A549 (cell line): ENCODE results near the gene DMPK. TPM values are rescaled to one million over a fixed set of nuclear protein-coding genes. Genes with fewer than 3 reads are reported as not detected.

Experiments
- ATAC-seq, 2 experiments: fragments of 200-7000 bp in 1 of 2; fragments of >200 bp in 1 of 2; cut with Nextera tagmentation in 1 of 2; cut with Tn5 transposase in 1 of 2; 3 replicates each; pipeline versions ENCODE4 v1.8.0 to v1.9.1; 2018 to 2020; ENCODE audit warnings: mild to moderate bottlenecking in 1 of 2, moderate library complexity in 1 of 2
- CTCF ChIA-PET: fragments of 300-600 bp; sonication (Branson Sonifier 250); formaldehyde crosslinking; extraction: SDS; loops from one replicate; lab custom pipeline; 2021; ENCODE audit warnings: antibody characterized with exemption, inconsistent platforms; lab: Yijun Ruan, JAX
- POLR2A ChIA-PET: fragments of 350-600 bp; formaldehyde crosslinking; extraction: SDS; loops from one replicate; lab custom pipeline; 2021; ENCODE audit warnings: antibody characterized with exemption, inconsistent platforms; lab: Yijun Ruan, JAX
- DNase-seq, 2 experiments: peaks; one replicate each; pipeline versions ENCODE4 v3.0.0 to v3.0.0-alpha.2; 2011 to 2016; ENCODE audit warnings: low read depth in 1 of 2, low spot score in 1 of 2
- FAIRE-seq: peaks from 2 replicates; lab custom pipeline; 2011; peaks lifted over from hg19 to GRCh38; lab: Jason Lieb, UNC
- H3K27ac ChIP-seq, 2 experiments: fragments of >200 bp; sonication (Bioruptor Twin); formaldehyde crosslinking; 3 replicates each; pipeline ENCODE4 v1.5.1; 2016 to 2017
- H3K4me1 ChIP-seq: fragments of >200 bp; sonication (Bioruptor Twin); formaldehyde crosslinking; 3 replicates; pipeline ENCODE4 v1.6.1; 2016
- H3K4me2 ChIP-seq: fragments of >200 bp; sonication (Bioruptor Twin); formaldehyde crosslinking; 3 replicates; pipeline ENCODE4 v1.6.1; 2016
- H3K4me3 ChIP-seq: fragments of >200 bp; sonication (Bioruptor Twin); formaldehyde crosslinking; 3 replicates; pipeline ENCODE4 v1.5.1; 2016
- H3K9me3 ChIP-seq: fragments of >200 bp; sonication (Bioruptor Twin); formaldehyde crosslinking; 3 replicates; pipeline ENCODE4 v1.6.1; 2016
- BCL3 ChIP-seq: fragments of >200 bp; sonication (Bioruptor Twin); formaldehyde crosslinking; IDR thresholded peaks from 3 replicates; pipeline ENCODE4 v1.6.1; 2016
- BHLHE40 ChIP-seq: IDR thresholded peaks from 2 replicates; pipeline ENCODE4 v1.6.1; 2012; ENCODE audit warnings: low read depth, low read length, inconsistent platforms
- CBX2 ChIP-seq: fragments of 200-600 bp; sonication (generic); IDR thresholded peaks from 2 replicates; pipeline ENCODE4 v1.6.1; 2016; ENCODE audit warnings: low read depth, mild to moderate bottlenecking, borderline replicate concordance
- CHD2 ChIP-seq: fragments of 150-350 bp; IDR thresholded peaks from 2 replicates; pipeline ENCODE4 v1.6.1; 2014; ENCODE audit warnings: low read length; ENCODE audit not compliant: partially characterized antibody
- CHD4 ChIP-seq: fragments of 200-600 bp; sonication (generic); IDR thresholded peaks from 2 replicates; pipeline ENCODE4 v1.6.1; 2016; ENCODE audit warnings: antibody characterized with exemption, mild to moderate bottlenecking, borderline replicate concordance
- ELK1 ChIP-seq: fragments of 150-350 bp; IDR thresholded peaks from 2 replicates; pipeline ENCODE4 v1.6.1; 2014; ENCODE audit warnings: low read depth, mild to moderate bottlenecking, low read length
- EP300 ChIP-seq, 2 experiments: fragments of >200 bp; sonication (Bioruptor Twin); formaldehyde crosslinking; IDR thresholded peaks; 2 replicates in 1 of 2; 3 replicates in 1 of 2; pipeline ENCODE4 v1.6.1; 2016 to 2017
- FOXS1 ChIP-seq: fragments of 250-450 bp; sonication (Bioruptor Pico); IDR thresholded peaks from 2 replicates; pipeline ENCODE4 v1.5.0; 2020; ENCODE audit warnings: mild to moderate bottlenecking, moderate library complexity
- HDAC2 ChIP-seq: fragments of 200-600 bp; sonication (generic); IDR thresholded peaks from 2 replicates; pipeline ENCODE4 v1.6.1; 2016
- HES2 ChIP-seq: fragments of >200 bp; sonication (Bioruptor Twin); formaldehyde crosslinking; IDR thresholded peaks from 2 replicates; pipeline ENCODE4 v1.6.1; 2016
- HMGXB4 ChIP-seq: fragments of 250-450 bp; sonication (Bioruptor Pico); IDR thresholded peaks from 2 replicates; pipeline ENCODE4 v1.5.0; 2021; ENCODE audit warnings: mild to moderate bottlenecking, moderate library complexity, borderline replicate concordance
- HOXA7 ChIP-seq: fragments of 250-450 bp; sonication (Bioruptor Pico); IDR thresholded peaks from 2 replicates; pipeline ENCODE4 v1.5.0; 2020; ENCODE audit warnings: mild to moderate bottlenecking, moderate library complexity
- HOXB5 ChIP-seq: fragments of 250-450 bp; sonication (Bioruptor Pico); IDR thresholded peaks from 2 replicates; pipeline ENCODE4 v1.5.0; 2020; ENCODE audit warnings: mild to moderate bottlenecking, moderate library complexity
- JUN ChIP-seq, 2 experiments: fragments of >200 bp; sonication (Bioruptor Twin); formaldehyde crosslinking; IDR thresholded peaks; 2 replicates in 1 of 2; 3 replicates in 1 of 2; pipeline ENCODE4 v1.6.1; 2016 to 2017
- JUNB ChIP-seq: fragments of >200 bp; sonication (Bioruptor Twin); formaldehyde crosslinking; IDR thresholded peaks from 2 replicates; pipeline ENCODE4 v1.6.1; 2016
- KDM5A ChIP-seq: fragments of 200-600 bp; sonication (generic); IDR thresholded peaks from 2 replicates; pipeline ENCODE4 v1.6.1; 2016; ENCODE audit warnings: antibody characterized with exemption, mild to moderate bottlenecking
- MAFK ChIP-seq: fragments of 450-650 bp; IDR thresholded peaks from 2 replicates; pipeline ENCODE4 v1.6.1; 2014; ENCODE audit not compliant: partially characterized antibody
- MAZ ChIP-seq: fragments of 150-350 bp; IDR thresholded peaks from 2 replicates; pipeline ENCODE4 v1.6.1; 2014; ENCODE audit warnings: antibody characterized with exemption, low read depth, low read length, borderline replicate concordance
- NFE2L2 ChIP-seq: fragments of 150-350 bp; conservative IDR thresholded peaks from 2 replicates; pipeline ENCODE4 v1.6.1; 2014; ENCODE audit warnings: low read length
- NPAS2 ChIP-seq: fragments of 250-450 bp; sonication (Bioruptor Pico); IDR thresholded peaks from 2 replicates; pipeline ENCODE4 v1.8.0; 2022; ENCODE audit warnings: mild to moderate bottlenecking, moderate library complexity, borderline replicate concordance
- NR3C1 ChIP-seq: fragments of >200 bp; sonication (Bioruptor Twin); formaldehyde crosslinking; IDR thresholded peaks from 3 replicates; pipeline ENCODE4 v1.6.1; 2017
- PHF8 ChIP-seq: fragments of 200-600 bp; sonication (generic); IDR thresholded peaks from 2 replicates; pipeline ENCODE4 v1.6.1; 2016; ENCODE audit warnings: low read depth, mild to moderate bottlenecking, antibody characterized with exemption, moderate library complexity, borderline replicate concordance
- POLR2A ChIP-seq: IDR thresholded peaks from 2 replicates; pipeline ENCODE4 v1.6.1; 2012; ENCODE audit warnings: mild to moderate bottlenecking, low read length
- POLR2AphosphoS2 ChIP-seq: conservative IDR thresholded peaks from 2 replicates; pipeline ENCODE4 v1.6.1; 2012; ENCODE audit warnings: low read length, improper control_type of control experiment, inconsistent platforms
- RAD21 ChIP-seq, 2 experiments: fragments of >200 bp in 1 of 2; sonication (Bioruptor Twin) in 1 of 2; formaldehyde crosslinking in 1 of 2; IDR thresholded peaks in 1 of 2; conservative IDR thresholded peaks in 1 of 2; 2 replicates in 1 of 2; 3 replicates in 1 of 2; pipeline ENCODE4 v1.6.1; 2012 to 2018; ENCODE audit warnings: inconsistent platforms in 1 of 2
- RARB ChIP-seq: fragments of 250-450 bp; sonication (Bioruptor Pico); IDR thresholded peaks from 2 replicates; pipeline ENCODE4 v1.8.0; 2021; ENCODE audit warnings: mild to moderate bottlenecking, moderate library complexity
- RFX5 ChIP-seq: fragments of 450-650 bp; IDR thresholded peaks from 2 replicates; pipeline ENCODE4 v1.7.1; 2014; ENCODE audit warnings: antibody characterized with exemption, mild to moderate bottlenecking, moderate library complexity
- SMC3 ChIP-seq: fragments of >200 bp; sonication (Bioruptor Twin); formaldehyde crosslinking; IDR thresholded peaks from 3 replicates; pipeline ENCODE4 v1.6.1; 2018; ENCODE audit warnings: inconsistent platforms
- SREBF2 ChIP-seq: fragments of 450-650 bp; IDR thresholded peaks from 2 replicates; pipeline ENCODE4 v1.6.1; 2014; ENCODE audit warnings: mild to moderate bottlenecking, moderate library complexity
- TFCP2L1 ChIP-seq: fragments of 250-450 bp; sonication (Bioruptor Pico); IDR thresholded peaks from 2 replicates; pipeline ENCODE4 v1.5.0; 2021; ENCODE audit warnings: mild to moderate bottlenecking
- TP53 ChIP-seq: fragments of 250-450 bp; sonication (Bioruptor Pico); IDR thresholded peaks from 2 replicates; pipeline ENCODE4 v1.5.0; 2021; ENCODE audit warnings: mild to moderate bottlenecking, moderate library complexity
- ZC3H11A ChIP-seq: fragments of 450-650 bp; IDR thresholded peaks from 2 replicates; pipeline ENCODE4 v1.6.1; 2014; ENCODE audit warnings: antibody characterized with exemption, mild to moderate bottlenecking
- ZFP36 ChIP-seq: fragments of 450-650 bp; IDR thresholded peaks from 2 replicates; pipeline ENCODE4 v1.6.1; 2014; ENCODE audit warnings: borderline replicate concordance; ENCODE audit not compliant: partially characterized antibody
- ZNF302 ChIP-seq: fragments of 250-450 bp; sonication (Bioruptor Pico); IDR thresholded peaks from 2 replicates; pipeline ENCODE4 v1.9.0; 2021; ENCODE audit warnings: inconsistent platforms, mild to moderate bottlenecking, moderate library complexity
- ZSCAN20 ChIP-seq: fragments of 250-450 bp; sonication (Bioruptor Pico); IDR thresholded peaks from 2 replicates; pipeline ENCODE4 v1.8.0; 2022; ENCODE audit warnings: mild to moderate bottlenecking, moderate library complexity
- WGBS: methylation state at CpG from one replicate; pipeline ENCODE4 v1.1.6; 2017; ENCODE audit errors: missing lambda C conversion rate; 5-methylcytosine and 5-hydroxymethylcytosine counted together
- polyA plus RNA-seq, 4 experiments: library from polyadenylated mRNA; depleted of rRNA in 3 of 4; stranded (reverse); fragments of >200 nt; fragmentation: RNase III in 1 of 4; extraction: RNeasy Plus Mini Kit Qiagen cat#74134 plus additional on column Dnase treatment in 1 of 4; gene quantifications; 2 replicates in 3 of 4; 3 replicates in 1 of 4; pipeline ENCODE4 v1.2.3, GENCODE V29; 2011 to 2017
- TF ChIP-seq, protein P1 (sequence below): IDR thresholded peaks from 2 replicates; pipeline ENCODE4 v1.6.1; 2012
- TF ChIP-seq, protein P2 (sequence below): IDR thresholded peaks from 2 replicates; pipeline ENCODE4 v1.6.1; 2012
- TF ChIP-seq, protein P3 (sequence below): fragments of 250-450 bp; sonication (Bioruptor Pico); IDR thresholded peaks from 2 replicates; pipeline ENCODE4 v1.5.0; 2020; ENCODE audit warnings: low read depth, mild to moderate bottlenecking, moderate library complexity

DMPK gene
- polyA plus RNA-seq, 2 of the 4 experiments (the other 2 are of a cell fraction): 21.6 to 56.6 TPM

DNA sequence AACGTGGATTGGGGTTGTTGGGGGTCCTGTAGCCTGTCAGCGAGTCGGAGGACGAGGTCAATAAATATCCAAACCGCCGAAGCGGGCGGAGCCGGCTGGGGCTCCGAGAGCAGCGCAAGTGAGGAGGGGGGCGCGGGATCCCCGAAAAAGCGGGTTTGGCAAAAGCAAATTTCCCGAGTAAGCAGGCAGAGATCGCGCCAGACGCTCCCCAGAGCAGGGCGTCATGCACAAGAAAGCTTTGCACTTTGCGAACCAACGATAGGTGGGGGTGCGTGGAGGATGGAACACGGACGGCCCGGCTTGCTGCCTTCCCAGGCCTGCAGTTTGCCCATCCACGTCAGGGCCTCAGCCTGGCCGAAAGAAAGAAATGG, 12.5 kb downstream of the DMPK start:
- FAIRE-seq: no peak
- 3% methylated on average over 28 of the region's 28 CpGs for WGBS
- peak; percentile 6 to 7; a peak in 4 of 6 replicates for ATAC-seq
- peak; percentile 41 to 70 for DNase-seq
- POLR2A ChIA-PET: interaction anchor here (0.6 to 4.5 kb wide), 24 partner anchors 8 to 183 kb away, joined by 3 to 68 read pairs (median 6); partner anchors contain the start of genes DMPK, DMWD, FBXO46 and IRF2BP1
- peak overlapping the region; percentile 86 for H3K4me2 ChIP-seq
- peak overlapping the region; percentile 45 for H3K4me3 ChIP-seq
- H3K27ac ChIP-seq: peak overlapping the region; percentile 71 to 87
- no peaks in the 10 kb centered on the region for H3K9me3 ChIP-seq
- H3K4me1 ChIP-seq: peaks cover 18% of the 10 kb centered on the region
- CTCF ChIA-PET: interaction anchor here (0.6 to 74.3 kb wide), 27 partner anchors 14 to 1118 kb away, joined by 3 to 2204 read pairs (median 7); partner anchors contain the start of genes DMPK, DMWD, FBXO46 and FOXA3
- TF ChIP-seq BCL3 (peak; percentile 27; the same call in 1 of the 3 replicates), NPAS2 (no peak), RFX5 (no peak), KDM5A (peak; percentile 54; the same call in 1 of the 2 replicates), RAD21 (conservative IDR thresholded peaks at IDR 0.05 in 1 of 2, IDR thresholded peaks at IDR 0.05 in 1 of 2) (no peak), HOXA7 (no peak), HES2 (no peak), ZFP36 (no peak), PHF8 (no peak), ZC3H11A (no peak), ELK1 (no peak), MAZ (0 out of 2 replicates have a peak, but pooled peaks have one; percentile 29), ZNF302 (CRISPR knock-in tag) (no peak), POLR2A (peak; percentile 14), NR3C1 (no peak), CHD4 (no peak), RARB (CRISPR knock-in tag) (no peak), TP53 (CRISPR knock-in tag) (no peak), TFCP2L1 (CRISPR knock-in tag) (0 out of 2 replicates have a peak, but pooled peaks have one; percentile 52), EP300 (IDR thresholded peaks at IDR 0.05) (no peak), POLR2AphosphoS2 (no peak; the same call in 1 of the 2 replicates), SREBF2 (no peak), FOXS1 (CRISPR knock-in tag) (no peak), CBX2 (no peak), MAFK (no peak), HOXB5 (CRISPR knock-in tag) (no peak), SMC3 (no peak), HDAC2 (no peak), HMGXB4 (no peak), JUNB (no peak), ZSCAN20 (no peak), CHD2 (no peak), BHLHE40 (no peak), NFE2L2 (no peak), JUN (IDR thresholded peaks at IDR 0.05) (no peak)
- TF ChIP-seq, protein P1, sequence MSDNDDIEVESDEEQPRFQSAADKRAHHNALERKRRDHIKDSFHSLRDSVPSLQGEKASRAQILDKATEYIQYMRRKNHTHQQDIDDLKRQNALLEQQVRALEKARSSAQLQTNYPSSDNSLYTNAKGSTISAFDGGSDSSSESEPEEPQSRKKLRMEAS: no peak
- TF ChIP-seq, protein P2, sequence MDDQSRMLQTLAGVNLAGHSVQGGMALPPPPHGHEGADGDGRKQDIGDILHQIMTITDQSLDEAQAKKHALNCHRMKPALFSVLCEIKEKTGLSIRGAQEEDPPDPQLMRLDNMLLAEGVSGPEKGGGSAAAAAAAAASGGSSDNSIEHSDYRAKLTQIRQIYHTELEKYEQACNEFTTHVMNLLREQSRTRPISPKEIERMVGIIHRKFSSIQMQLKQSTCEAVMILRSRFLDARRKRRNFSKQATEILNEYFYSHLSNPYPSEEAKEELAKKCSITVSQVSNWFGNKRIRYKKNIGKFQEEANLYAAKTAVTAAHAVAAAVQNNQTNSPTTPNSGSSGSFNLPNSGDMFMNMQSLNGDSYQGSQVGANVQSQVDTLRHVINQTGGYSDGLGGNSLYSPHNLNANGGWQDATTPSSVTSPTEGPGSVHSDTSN: peak; percentile 14; the same call in 1 of the 2 replicates
- TF ChIP-seq, protein P3, sequence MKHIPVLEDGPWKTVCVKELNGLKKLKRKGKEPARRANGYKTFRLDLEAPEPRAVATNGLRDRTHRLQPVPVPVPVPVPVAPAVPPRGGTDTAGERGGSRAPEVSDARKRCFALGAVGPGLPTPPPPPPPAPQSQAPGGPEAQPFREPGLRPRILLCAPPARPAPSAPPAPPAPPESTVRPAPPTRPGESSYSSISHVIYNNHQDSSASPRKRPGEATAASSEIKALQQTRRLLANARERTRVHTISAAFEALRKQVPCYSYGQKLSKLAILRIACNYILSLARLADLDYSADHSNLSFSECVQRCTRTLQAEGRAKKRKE (CRISPR knock-in tag): no peak
